HUES48 (cell line): ENCODE data around the gene RIPOR2.
"Not testable (repeated sequence)": the region's sequence is repeated elsewhere in the genome, so short reads cannot be mapped to it uniquely, and the experiment has no call there.

Source experiments
- H3K27ac ChIP-seq: one replicate; pipeline ENCODE4 v1.7.0; 2013; ENCODE audit warnings: low read depth, low read length, inconsistent platforms
- H3K27me3 ChIP-seq: 2 replicates; pipeline ENCODE4 v1.6.1; 2013; ENCODE audit warnings: mild to moderate bottlenecking, low read length; ENCODE audit not compliant: control insufficient read depth, insufficient read depth
- H3K36me3 ChIP-seq: 2 replicates; pipeline ENCODE4 v1.6.1; 2013; ENCODE audit warnings: low read length; ENCODE audit not compliant: control insufficient read depth, insufficient read depth
- H3K4me1 ChIP-seq: 2 replicates; pipeline ENCODE4 v1.6.1; 2013; ENCODE audit warnings: mild to moderate bottlenecking, low read length; ENCODE audit not compliant: control insufficient read depth, insufficient read depth
- H3K4me3 ChIP-seq: 2 replicates; pipeline ENCODE4 v1.5.1; 2013; ENCODE audit warnings: mild to moderate bottlenecking, low read depth, low read length
- H3K9ac ChIP-seq: 2 replicates; pipeline ENCODE4 v1.6.1; 2013; ENCODE audit warnings: mild to moderate bottlenecking, low read depth, low read length, moderate library complexity
- H3K9me3 ChIP-seq: 2 replicates; pipeline ENCODE4 v1.6.1; 2013; ENCODE audit warnings: low read length; ENCODE audit not compliant: control insufficient read depth, insufficient read depth

Gene RIPOR2

GRCh38 chr6:24775520-24776058, 160.2 kb downstream of the RIPOR2 start:
- H3K9me3 ChIP-seq, result no peaks in the 10 kb centered on the region
- no peaks in the 10 kb centered on the region for H3K27me3 ChIP-seq
- H3K4me3 ChIP-seq, result peak overlapping the region; percentile 93
- peaks cover 43% of the 10 kb centered on the region for H3K36me3 ChIP-seq
- H3K9ac ChIP-seq, result peak overlapping the region; percentile 43
- peak overlapping the region; percentile 100 for H3K27ac ChIP-seq
- peaks cover 15% of the 10 kb centered on the region for H3K4me1 ChIP-seq

- H3K27ac ChIP-seq, result peak within 1 kb of the TSS; percentile 100
- peaks cover 15% of the 10 kb centered on the region for H3K4me1 ChIP-seq
- H3K9ac ChIP-seq, result peak within 1 kb of the TSS; percentile 97
- peaks cover 36% of the 10 kb centered on the region for H3K36me3 ChIP-seq
- no peaks in the 10 kb centered on the region for H3K27me3 ChIP-seq
- peak within 1 kb of the TSS; percentile 93 for H3K4me3 ChIP-seq
- H3K9me3 ChIP-seq, result no peaks in the 10 kb centered on the region
Observed at GRCh38 chr6:24774696-24775519, 160.9 kb downstream of the RIPOR2 start, which contains the start of gene GMNN. GMNN (plus strand) TSS chr6:24774937; CDS start chr6:24777247, 2,310 bp downstream.

- H3K27me3 ChIP-seq, result no peaks in the 10 kb centered on the region
- H3K4me3 ChIP-seq, result no peak overlapping the region
- no peak overlapping the region for H3K27ac ChIP-seq
- no peaks in the 10 kb centered on the region for H3K4me1 ChIP-seq
- no peaks in the 10 kb centered on the region for H3K36me3 ChIP-seq
- H3K9me3 ChIP-seq, result no peaks in the 10 kb centered on the region
- H3K9ac ChIP-seq, result no peak overlapping the region
Observed at GRCh38 chr6:24768361-24768760, 167.4 kb downstream of the RIPOR2 start.

GRCh38 chr6:24766680-24767462, 168.9 kb downstream of the RIPOR2 start:
- no peak overlapping the region for H3K4me3 ChIP-seq
- no peaks in the 10 kb centered on the region for H3K9me3 ChIP-seq
- no peaks in the 10 kb centered on the region for H3K36me3 ChIP-seq
- no peaks in the 10 kb centered on the region for H3K4me1 ChIP-seq
- no peaks in the 10 kb centered on the region for H3K27me3 ChIP-seq
- no peak overlapping the region for H3K9ac ChIP-seq
- H3K27ac ChIP-seq, result no peak overlapping the region

- not testable (repeated sequence) for H3K27ac ChIP-seq, H3K27me3 ChIP-seq, H3K9me3 ChIP-seq, H3K4me3 ChIP-seq, H3K36me3 ChIP-seq, H3K4me1 ChIP-seq, H3K9ac ChIP-seq
Observed at GRCh38 chr6:24765968-24766367, 169.8 kb downstream of the RIPOR2 start.

- H3K4me1 ChIP-seq, H3K9me3 ChIP-seq, H3K36me3 ChIP-seq, H3K4me3 ChIP-seq, H3K9ac ChIP-seq, H3K27me3 ChIP-seq, H3K27ac ChIP-seq: not testable (repeated sequence)
Observed at GRCh38 chr6:24764833-24765828, 170.6 kb downstream of the RIPOR2 start.

GRCh38 chr6:24763578-24763977, 172.2 kb downstream of the RIPOR2 start:
- Histone ChIP-seq H3K27ac (no peak overlapping the region), H3K9ac (no peak overlapping the region), H3K36me3 (no peaks in the 10 kb centered on the region), H3K4me3 (no peak overlapping the region), H3K4me1 (no peaks in the 10 kb centered on the region), H3K9me3 (no peaks in the 10 kb centered on the region), H3K27me3 (no peaks in the 10 kb centered on the region)

- H3K9me3 ChIP-seq, result no peaks in the 10 kb centered on the region
- H3K9ac ChIP-seq, result no peak overlapping the region
- no peaks in the 10 kb centered on the region for H3K36me3 ChIP-seq
- H3K4me3 ChIP-seq, result no peak overlapping the region
- no peak overlapping the region for H3K27ac ChIP-seq
- no peaks in the 10 kb centered on the region for H3K27me3 ChIP-seq
- H3K4me1 ChIP-seq, result no peaks in the 10 kb centered on the region
Observed at GRCh38 chr6:24761851-24762250, 173.9 kb downstream of the RIPOR2 start.

GRCh38 chr6:24761193-24761835, 174.4 kb downstream of the RIPOR2 start:
- Histone ChIP-seq H3K27me3 (no peaks in the 10 kb centered on the region), H3K36me3 (no peaks in the 10 kb centered on the region), H3K9ac (no peak overlapping the region), H3K9me3 (no peaks in the 10 kb centered on the region), H3K4me3 (no peak overlapping the region), H3K27ac (no peak overlapping the region), H3K4me1 (no peaks in the 10 kb centered on the region)

GRCh38 chr6:24760210-24760609, 175.6 kb downstream of the RIPOR2 start:
- Histone ChIP-seq H3K27me3 (no peaks in the 10 kb centered on the region), H3K9me3 (no peaks in the 10 kb centered on the region), H3K4me3 (no peak overlapping the region), H3K36me3 (no peaks in the 10 kb centered on the region), H3K27ac (no peak overlapping the region), H3K9ac (no peak overlapping the region), H3K4me1 (no peaks in the 10 kb centered on the region)
